Measurements from ENCODE around the gene EPHA7.

Gene EPHA7

GRCh38 chr6:93294879-93295278 is 124.5 kb downstream of the EPHA7 start:
- no peak for FAIRE-seq
- TF ChIP-seq CTCF (IDR thresholded peaks at IDR 0.05; ENCODE audit: insufficient read depth, missing control alignments), result no peak

GRCh38 chr6:93293872-93294271 is 125.5 kb downstream of the EPHA7 start:
- no peak for FAIRE-seq

More at GRCh38 chr6:93294879-93295278, 124.5 kb downstream of the EPHA7 start:
- DNase-seq (ENCODE audit: insufficient read length, low spot score), result no peak

GRCh38 chr6:93293460-93293859 is 125.9 kb downstream of the EPHA7 start:
- FAIRE-seq (peak; percentile 44), DNase-seq (ENCODE audit: insufficient read length, low spot score) (no peak)
- TF ChIP-seq CTCF (IDR thresholded peaks at IDR 0.05; ENCODE audit: insufficient read depth, missing control alignments), result no peak

More at GRCh38 chr6:93293872-93294271, 125.5 kb downstream of the EPHA7 start:
- no peak for TF ChIP-seq CTCF (IDR thresholded peaks at IDR 0.05; ENCODE audit: insufficient read depth, missing control alignments)
- DNase-seq (ENCODE audit: insufficient read length, low spot score), result no peak

GRCh38 chr6:93282521-93283031 is 136.8 kb downstream of the EPHA7 start:
- FAIRE-seq (no peak), DNase-seq (ENCODE audit: insufficient read length, low spot score) (no peak)
- TF ChIP-seq CTCF (IDR thresholded peaks at IDR 0.05; ENCODE audit: insufficient read depth, missing control alignments), result no peak

DNA sequence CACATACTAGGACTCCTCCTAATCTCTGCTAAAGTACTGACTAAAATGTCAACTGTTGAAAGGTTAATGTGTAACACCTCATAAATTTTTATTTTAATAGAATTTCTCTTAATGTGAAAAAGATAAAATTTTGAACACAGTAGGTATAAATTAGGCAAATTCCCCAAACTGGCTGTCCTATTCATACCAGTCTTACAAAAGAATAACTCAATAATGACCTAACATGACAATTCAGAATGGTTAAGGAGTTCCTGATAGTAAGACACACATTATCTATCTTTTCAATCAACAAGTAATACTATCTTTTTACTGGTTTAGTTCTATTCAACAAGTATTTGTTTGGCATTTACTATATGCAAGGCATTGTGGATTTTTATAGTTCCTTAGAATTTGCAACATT is 141.1 kb downstream of the EPHA7 start:
- DNase-seq (ENCODE audit: insufficient read length, low spot score) (no peak), FAIRE-seq (no peak)
- TF ChIP-seq CTCF (IDR thresholded peaks at IDR 0.05; ENCODE audit: insufficient read depth, missing control alignments), result no peak

GRCh38 chr6:93272896-93273295 is 146.5 kb downstream of the EPHA7 start:
- TF ChIP-seq CTCF (IDR thresholded peaks at IDR 0.05; ENCODE audit: insufficient read depth, missing control alignments), result no peak
- DNase-seq (ENCODE audit: insufficient read length, low spot score) (no peak), FAIRE-seq (no peak)

DNA sequence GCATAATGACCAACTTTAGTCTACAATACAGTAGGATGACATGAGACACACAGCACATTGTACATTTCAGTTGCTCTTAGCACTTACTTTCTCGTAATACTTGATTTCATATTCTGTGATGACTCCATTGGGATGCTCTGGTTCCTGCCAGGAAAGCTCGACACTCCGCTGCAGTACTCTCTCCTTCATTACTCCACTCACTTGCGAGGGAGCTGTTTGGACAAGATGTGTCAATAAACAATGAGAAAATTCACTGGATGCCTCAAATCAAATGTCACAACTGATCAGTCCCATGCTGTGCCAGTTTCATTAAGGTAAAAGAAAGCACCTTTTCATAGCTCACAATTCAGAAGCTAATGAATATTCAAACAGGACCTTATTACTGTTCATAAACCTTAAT is 147.1 kb downstream of the EPHA7 start:
- DNase-seq (ENCODE audit: insufficient read length, low spot score) (no peak), FAIRE-seq (no peak)
- no peak for TF ChIP-seq CTCF (IDR thresholded peaks at IDR 0.05; ENCODE audit: insufficient read depth, missing control alignments)

Data from D721Med (cell line).